Lower leg skin (tissue), 4 donors: Measurements from ENCODE around the gene MTA3. TPM values are rescaled to one million over a fixed set of nuclear protein-coding genes. Genes with fewer than 3 reads are reported as not detected.
"Not testable (repeated sequence)": the region's sequence is repeated elsewhere in the genome, so short reads cannot be mapped to it uniquely, and the experiment has no call there.

Experiments
- DNase-seq, 2 donors: peaks; one replicate each; pipeline ENCODE4 v3.0.0-alpha.2; 2019; ENCODE audit warnings: low spot score in 2 of 2
- H3K4me3 ChIP-seq: fragments of 200-600 bp; sonication (generic); 2 replicates; pipeline ENCODE4 v1.5.1; 2017; ENCODE audit warnings: mild to moderate bottlenecking, low read depth; ENCODE audit not compliant: poor library complexity, severe bottlenecking
- POLR2A ChIP-seq, 2 donors: fragments of 450-650 bp; IDR thresholded peaks; one replicate each; pipeline ENCODE4 v1.6.1; 2016 to 2017; ENCODE audit warnings: antibody characterized with exemption in 2 of 2, mild to moderate bottlenecking in 1 of 2, moderate library complexity in 1 of 2
- WGBS, 2 donors: methylation state at CpG; one replicate each; pipeline ENCODE4 v1.1.5; 2018; 5-methylcytosine and 5-hydroxymethylcytosine counted together
- intact Hi-C: fragments of 100-400 bp; cut with DNase I; formaldehyde crosslinking; loops from one replicate; pipeline ENCODE4 v1.15.0; 2023; ENCODE audit warnings: low total_unique reads
- total RNA-seq, 4 donors: library from RNA; depleted of rRNA; stranded (reverse); fragments of >200 nt; gene quantifications; one replicate each; pipeline ENCODE4 v1.1.0, GENCODE V29; 2016
- TF ChIP-seq, protein P1 (sequence below), 3 donors: fragments of 450-650 bp; IDR thresholded peaks; one replicate each; pipeline ENCODE4 v1.5.1; 2016; ENCODE audit warnings: antibody characterized with exemption in 3 of 3, mild to moderate bottlenecking in 3 of 3, moderate library complexity in 2 of 3

MTA3 gene
- total RNA-seq, 4 donors from 2014 or later, result 32.9 to 50.4 (median 35.9) TPM

DNA sequence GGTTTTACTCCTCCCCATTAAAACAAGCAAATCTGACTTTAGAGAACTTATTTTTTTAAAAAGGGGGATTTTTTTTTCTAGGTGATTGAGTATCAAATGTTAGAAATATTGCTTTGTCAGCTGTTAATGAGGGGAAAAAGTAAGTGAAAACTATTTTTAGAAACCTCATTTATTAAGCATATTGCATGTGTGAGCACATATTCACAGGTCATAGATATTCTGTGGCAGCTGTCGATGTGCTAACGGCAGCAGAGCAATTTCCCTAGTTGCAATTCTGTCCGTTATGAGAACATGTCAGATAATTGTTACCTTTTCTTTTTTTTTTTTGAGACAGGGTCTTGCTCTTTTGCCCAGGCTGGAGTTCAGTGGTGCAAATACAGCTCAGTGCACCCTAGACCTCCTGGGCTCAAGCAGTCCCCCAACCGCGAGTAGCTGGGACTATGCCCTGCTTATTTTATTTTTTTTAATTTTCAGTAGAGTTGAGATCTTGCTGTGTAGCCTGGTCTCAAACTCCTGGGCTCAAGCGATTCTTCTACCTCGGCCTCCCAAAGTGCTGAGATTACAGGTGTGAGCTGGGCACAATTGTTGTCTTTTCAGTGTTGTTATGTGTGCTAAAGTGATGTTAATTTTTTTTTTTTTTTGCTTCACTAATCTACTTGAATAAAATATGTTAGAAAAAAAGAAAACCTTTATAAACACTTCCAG is 69.8 kb downstream of the MTA3 start:
- intact Hi-C loops, result no loop called here
- 95% methylated on average over 7 of the region's 7 CpGs for WGBS, 2 donors
- no peak overlapping the region for H3K4me3 ChIP-seq
- TF ChIP-seq, protein P1, sequence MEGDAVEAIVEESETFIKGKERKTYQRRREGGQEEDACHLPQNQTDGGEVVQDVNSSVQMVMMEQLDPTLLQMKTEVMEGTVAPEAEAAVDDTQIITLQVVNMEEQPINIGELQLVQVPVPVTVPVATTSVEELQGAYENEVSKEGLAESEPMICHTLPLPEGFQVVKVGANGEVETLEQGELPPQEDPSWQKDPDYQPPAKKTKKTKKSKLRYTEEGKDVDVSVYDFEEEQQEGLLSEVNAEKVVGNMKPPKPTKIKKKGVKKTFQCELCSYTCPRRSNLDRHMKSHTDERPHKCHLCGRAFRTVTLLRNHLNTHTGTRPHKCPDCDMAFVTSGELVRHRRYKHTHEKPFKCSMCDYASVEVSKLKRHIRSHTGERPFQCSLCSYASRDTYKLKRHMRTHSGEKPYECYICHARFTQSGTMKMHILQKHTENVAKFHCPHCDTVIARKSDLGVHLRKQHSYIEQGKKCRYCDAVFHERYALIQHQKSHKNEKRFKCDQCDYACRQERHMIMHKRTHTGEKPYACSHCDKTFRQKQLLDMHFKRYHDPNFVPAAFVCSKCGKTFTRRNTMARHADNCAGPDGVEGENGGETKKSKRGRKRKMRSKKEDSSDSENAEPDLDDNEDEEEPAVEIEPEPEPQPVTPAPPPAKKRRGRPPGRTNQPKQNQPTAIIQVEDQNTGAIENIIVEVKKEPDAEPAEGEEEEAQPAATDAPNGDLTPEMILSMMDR (IDR thresholded peaks at IDR 0.05), result no peak
- TF ChIP-seq POLR2A (IDR thresholded peaks at IDR 0.05), result no peak
- DNase-seq, result no peak

- WGBS, 2 donors, result 85% methylated on average over 5 of the region's 5 CpGs
- DNase-seq, result no peak
- intact Hi-C loops, result no loop called here
- no peak for TF ChIP-seq POLR2A (IDR thresholded peaks at IDR 0.05)
- TF ChIP-seq, protein P1 (IDR thresholded peaks at IDR 0.05), result no peak
- H3K4me3 ChIP-seq, result no peak overlapping the region
Measured at GRCh38 chr2:42639340-42640077, 71.1 kb downstream of the MTA3 start.

DNA sequence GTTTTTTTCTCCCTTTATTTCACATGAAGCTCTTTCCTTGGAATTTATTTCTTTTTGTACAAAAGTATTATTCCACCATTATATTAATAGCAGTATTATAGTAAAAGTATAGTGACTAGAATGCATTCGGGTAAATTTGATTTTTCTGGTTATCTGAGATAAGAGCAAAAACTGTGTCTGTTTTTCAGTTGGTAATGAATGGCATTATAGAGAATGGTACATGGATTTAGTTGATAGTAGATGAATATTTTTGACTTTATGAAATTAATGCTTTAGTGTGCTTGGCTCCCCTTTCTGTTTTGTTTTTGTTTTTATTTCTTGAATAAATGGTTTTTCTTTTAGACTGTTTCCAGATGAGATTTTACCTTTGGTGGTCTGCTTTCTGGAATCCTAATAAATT is 71.8 kb downstream of the MTA3 start:
- 93 to 95% methylated on average over 1 of the region's 1 CpG for WGBS, 2 donors
- intact Hi-C loops, result no loop called here
- no peak overlapping the region for H3K4me3 ChIP-seq
- no peak for TF ChIP-seq POLR2A (IDR thresholded peaks at IDR 0.05)
- TF ChIP-seq, protein P1 (IDR thresholded peaks at IDR 0.05), result no peak
- DNase-seq, result no peak

DNA sequence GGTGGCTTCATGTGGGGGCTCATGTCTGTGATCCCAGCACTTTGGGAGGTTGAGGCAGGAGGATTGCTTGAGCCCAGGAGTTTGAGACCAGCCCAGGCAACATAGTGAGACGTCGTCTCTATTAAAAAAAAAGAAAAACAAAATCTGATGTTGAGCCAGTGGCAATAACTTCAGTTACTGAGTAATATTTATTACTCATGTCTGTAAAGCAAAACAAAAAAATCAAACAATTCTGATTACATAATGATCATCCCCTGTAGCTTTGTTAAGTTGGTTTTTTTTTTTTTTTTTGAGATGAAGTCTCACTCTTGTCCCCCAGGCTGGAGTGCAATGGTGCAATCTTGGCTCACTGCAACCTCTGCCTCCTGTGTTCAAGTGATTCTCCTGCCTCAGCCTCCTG is 73.9 kb downstream of the MTA3 start:
- H3K4me3 ChIP-seq, DNase-seq, intact Hi-C loops: not testable (repeated sequence)
- WGBS, 2 donors, result 65 to 77% methylated on average over 2 of the region's 2 CpGs

DNA sequence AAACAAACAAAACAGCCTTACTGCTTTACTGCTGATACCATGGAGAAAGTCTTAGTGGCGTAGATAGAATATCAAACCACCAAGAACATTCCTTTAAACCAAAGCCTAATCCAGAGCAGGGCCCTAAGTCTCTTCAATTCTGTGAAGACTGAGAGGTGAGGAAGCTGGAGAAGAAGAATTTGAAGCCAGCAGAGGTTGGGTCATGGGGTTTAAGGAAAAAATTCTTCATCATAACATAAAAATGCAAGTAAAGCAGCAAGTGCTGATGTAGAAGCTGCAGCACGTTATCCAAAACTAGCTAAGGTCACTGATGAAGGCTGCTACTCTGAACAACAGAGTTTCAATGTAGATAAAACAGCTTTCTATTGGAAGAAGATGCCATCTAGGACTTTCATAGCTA is 77.1 kb downstream of the MTA3 start:
- TF ChIP-seq, protein P1 (IDR thresholded peaks at IDR 0.05), result no peak
- TF ChIP-seq POLR2A (IDR thresholded peaks at IDR 0.05), result no peak
- 97 to 98% methylated on average over 2 of the region's 2 CpGs for WGBS, 2 donors
- no peak overlapping the region for H3K4me3 ChIP-seq
- intact Hi-C loops, result no loop called here
- DNase-seq, result no peak

DNA sequence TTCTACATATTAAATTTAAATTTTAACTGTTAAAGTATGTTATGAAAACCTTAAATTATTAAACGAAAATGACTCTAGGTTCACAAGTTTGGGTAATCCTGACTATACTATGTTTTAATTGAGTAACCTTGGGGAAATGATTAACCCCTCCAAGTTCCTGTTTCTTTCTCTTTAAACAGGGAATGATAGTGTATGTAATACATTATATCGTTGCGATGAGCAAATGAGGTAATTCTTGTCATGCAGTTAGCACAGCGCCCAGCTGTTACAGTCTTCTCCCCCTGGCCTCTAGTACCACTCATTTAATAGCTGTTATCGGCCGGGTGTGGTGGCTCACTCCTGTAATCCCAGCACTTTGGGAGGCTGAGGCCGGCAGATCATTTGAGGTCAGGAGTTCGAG is 80.4 kb downstream of the MTA3 start:
- TF ChIP-seq, protein P1 (IDR thresholded peaks at IDR 0.05), result no peak
- TF ChIP-seq POLR2A (IDR thresholded peaks at IDR 0.05), result no peak
- intact Hi-C loops, result no loop called here
- H3K4me3 ChIP-seq, result no peak overlapping the region
- WGBS, 2 donors, result 83 to 92% methylated on average over 8 of the region's 8 CpGs
- DNase-seq, result no peak
